ENCODE measurements around the gene LMOD3. TPM values are rescaled to one million over a fixed set of nuclear protein-coding genes. Genes with fewer than 3 reads are reported as not detected.

The LMOD3 gene
- total RNA-seq, 4 donors from 2014 or later: 0.21 TPM; not detected in 3

DNA sequence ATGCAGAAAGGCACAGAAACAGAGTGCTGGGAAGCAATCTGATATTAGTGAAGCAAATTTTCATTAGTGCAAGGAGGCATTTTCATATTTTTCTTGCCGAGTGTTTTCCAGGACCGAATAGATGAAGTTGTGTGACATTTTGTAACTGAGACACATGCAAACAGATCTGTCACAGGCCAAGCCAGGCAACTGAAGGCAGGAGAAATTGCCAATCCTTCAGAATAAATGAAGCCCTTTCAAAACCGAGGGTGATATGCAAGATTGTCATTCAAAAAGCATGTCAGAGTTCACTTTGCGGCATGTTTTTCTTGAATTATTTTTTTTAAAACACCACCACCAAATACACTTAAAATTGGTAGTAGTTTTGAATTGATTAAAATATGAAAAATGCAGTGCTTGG lies 6.2 kb downstream of the LMOD3 start:
- intact Hi-C loops (cut with DNase I): no loop called here
- no peaks in the 10 kb centered on the region for H3K9me3 ChIP-seq
- no peak for DNase-seq
- no peak for TF ChIP-seq POLR2A (IDR thresholded peaks at IDR 0.05)
- TF ChIP-seq, protein P1, sequence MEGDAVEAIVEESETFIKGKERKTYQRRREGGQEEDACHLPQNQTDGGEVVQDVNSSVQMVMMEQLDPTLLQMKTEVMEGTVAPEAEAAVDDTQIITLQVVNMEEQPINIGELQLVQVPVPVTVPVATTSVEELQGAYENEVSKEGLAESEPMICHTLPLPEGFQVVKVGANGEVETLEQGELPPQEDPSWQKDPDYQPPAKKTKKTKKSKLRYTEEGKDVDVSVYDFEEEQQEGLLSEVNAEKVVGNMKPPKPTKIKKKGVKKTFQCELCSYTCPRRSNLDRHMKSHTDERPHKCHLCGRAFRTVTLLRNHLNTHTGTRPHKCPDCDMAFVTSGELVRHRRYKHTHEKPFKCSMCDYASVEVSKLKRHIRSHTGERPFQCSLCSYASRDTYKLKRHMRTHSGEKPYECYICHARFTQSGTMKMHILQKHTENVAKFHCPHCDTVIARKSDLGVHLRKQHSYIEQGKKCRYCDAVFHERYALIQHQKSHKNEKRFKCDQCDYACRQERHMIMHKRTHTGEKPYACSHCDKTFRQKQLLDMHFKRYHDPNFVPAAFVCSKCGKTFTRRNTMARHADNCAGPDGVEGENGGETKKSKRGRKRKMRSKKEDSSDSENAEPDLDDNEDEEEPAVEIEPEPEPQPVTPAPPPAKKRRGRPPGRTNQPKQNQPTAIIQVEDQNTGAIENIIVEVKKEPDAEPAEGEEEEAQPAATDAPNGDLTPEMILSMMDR (IDR thresholded peaks at IDR 0.05): no peak
- no peak overlapping the region for H3K4me3 ChIP-seq (replicated peaks in 1 of 3)
- H3K27ac ChIP-seq: no peak overlapping the region
- no peaks in the 10 kb centered on the region for H3K27me3 ChIP-seq
- 80 to 85% methylated on average over 4 of the region's 4 CpGs for WGBS, 2 donors
- H3K4me1 ChIP-seq: peaks cover 7 to 12% of the 10 kb centered on the region in 2 donors
- no peaks in the 10 kb centered on the region for H3K36me3 ChIP-seq

DNA sequence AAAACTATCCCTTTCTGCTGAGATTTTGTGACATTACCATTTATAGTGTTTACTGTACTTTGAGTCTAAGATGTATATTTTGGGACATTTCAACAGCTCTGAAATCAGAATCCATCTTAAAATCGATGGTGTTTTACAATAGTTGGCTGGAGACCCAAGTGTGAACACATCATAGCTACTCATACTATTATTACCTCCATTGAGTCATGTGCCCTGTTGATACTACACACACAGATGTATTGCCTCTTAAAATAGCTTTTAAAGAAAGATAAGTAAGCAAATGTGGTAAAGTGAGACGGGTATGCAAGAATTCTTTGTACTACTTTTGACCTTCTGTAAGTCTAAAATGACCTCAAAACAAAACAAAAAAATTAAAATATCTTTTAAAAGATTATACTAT lies 6.7 kb downstream of the LMOD3 start:
- peaks cover 7 to 12% of the 10 kb centered on the region in 2 donors for H3K4me1 ChIP-seq
- no peaks in the 10 kb centered on the region for H3K27me3 ChIP-seq
- H3K27ac ChIP-seq: no peak overlapping the region
- no peak for TF ChIP-seq POLR2A (IDR thresholded peaks at IDR 0.05)
- TF ChIP-seq, protein P1 (IDR thresholded peaks at IDR 0.05): no peak
- no peaks in the 10 kb centered on the region for H3K36me3 ChIP-seq
- no peak for DNase-seq
- no peaks in the 10 kb centered on the region for H3K9me3 ChIP-seq
- H3K4me3 ChIP-seq (replicated peaks in 1 of 3): no peak overlapping the region
- intact Hi-C loops (cut with DNase I): no loop called here
- WGBS, 2 donors: 67 to 71% methylated on average over 2 of the region's 2 CpGs

DNA sequence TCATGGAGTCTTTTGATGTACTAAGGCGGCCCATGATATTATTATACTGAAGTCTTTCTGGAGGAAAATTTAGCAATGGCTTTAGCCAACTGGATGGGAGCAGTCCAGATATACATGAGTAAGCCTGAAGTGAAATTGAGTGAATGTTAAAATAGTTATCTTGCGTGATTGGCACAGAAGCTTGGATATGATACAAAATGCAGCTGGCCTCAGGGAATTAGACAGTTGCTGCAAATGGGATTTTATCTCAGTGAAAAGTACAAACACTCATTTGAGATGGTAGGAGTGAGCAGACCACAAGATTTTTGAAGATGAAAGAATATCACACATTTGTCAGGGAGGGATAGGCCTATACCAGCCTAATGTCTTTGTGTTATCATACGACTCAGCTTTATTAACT lies 8.9 kb downstream of the LMOD3 start:
- no peaks in the 10 kb centered on the region for H3K9me3 ChIP-seq
- no peak overlapping the region for H3K4me3 ChIP-seq (replicated peaks in 1 of 3)
- DNase-seq: no peak
- H3K27ac ChIP-seq: no peak overlapping the region
- peaks cover 7 to 12% of the 10 kb centered on the region in 2 donors for H3K4me1 ChIP-seq
- 87 to 89% methylated on average over 3 of the region's 3 CpGs for WGBS, 2 donors
- H3K36me3 ChIP-seq: no peaks in the 10 kb centered on the region
- intact Hi-C loops (cut with DNase I): no loop called here
- TF ChIP-seq, protein P1 (IDR thresholded peaks at IDR 0.05): no peak
- no peak for TF ChIP-seq POLR2A (IDR thresholded peaks at IDR 0.05)
- no peaks in the 10 kb centered on the region for H3K27me3 ChIP-seq

DNA sequence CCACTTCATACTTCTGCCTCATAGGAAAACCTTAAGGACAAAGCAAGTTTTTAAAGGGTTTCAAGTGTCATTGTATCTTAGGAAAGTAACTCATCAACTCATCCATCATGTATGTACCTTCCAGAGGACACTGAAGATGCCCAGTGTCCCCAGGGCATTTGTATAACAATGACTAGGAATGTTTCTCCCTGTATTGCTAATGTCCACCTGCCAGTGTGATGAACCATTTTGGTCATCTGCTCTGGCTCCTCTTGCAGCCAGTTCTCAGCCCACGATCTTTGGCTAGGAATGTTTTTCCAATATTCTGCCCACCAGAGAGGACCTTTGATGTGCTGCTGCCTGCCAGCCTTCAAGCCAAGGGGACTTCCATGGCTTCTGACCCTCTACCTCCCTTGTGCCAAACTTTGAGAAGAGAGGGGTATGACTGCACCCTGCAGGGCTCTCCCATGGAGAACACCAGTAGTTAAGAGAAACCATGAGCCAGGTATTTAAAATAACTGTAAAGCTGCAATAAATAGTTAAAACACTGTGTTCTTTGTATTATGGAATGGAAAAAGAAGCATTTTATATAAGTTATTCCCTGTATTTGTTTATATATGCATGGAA lies 11.4 kb downstream of the LMOD3 start:
- peaks cover 0 to under 1% of the 10 kb centered on the region in 2 donors for H3K4me1 ChIP-seq
- H3K27me3 ChIP-seq: no peaks in the 10 kb centered on the region
- no peak overlapping the region for H3K4me3 ChIP-seq (replicated peaks in 1 of 3)
- no peaks in the 10 kb centered on the region for H3K9me3 ChIP-seq
- no peak for TF ChIP-seq POLR2A (IDR thresholded peaks at IDR 0.05)
- TF ChIP-seq, protein P1 (IDR thresholded peaks at IDR 0.05): no peak
- H3K36me3 ChIP-seq: no peaks in the 10 kb centered on the region
- 64% methylated on average over 1 of the region's 1 CpG for WGBS, 2 donors
- H3K27ac ChIP-seq: no peak overlapping the region
- intact Hi-C loops (cut with DNase I): no loop called here
- no peak for DNase-seq

DNA sequence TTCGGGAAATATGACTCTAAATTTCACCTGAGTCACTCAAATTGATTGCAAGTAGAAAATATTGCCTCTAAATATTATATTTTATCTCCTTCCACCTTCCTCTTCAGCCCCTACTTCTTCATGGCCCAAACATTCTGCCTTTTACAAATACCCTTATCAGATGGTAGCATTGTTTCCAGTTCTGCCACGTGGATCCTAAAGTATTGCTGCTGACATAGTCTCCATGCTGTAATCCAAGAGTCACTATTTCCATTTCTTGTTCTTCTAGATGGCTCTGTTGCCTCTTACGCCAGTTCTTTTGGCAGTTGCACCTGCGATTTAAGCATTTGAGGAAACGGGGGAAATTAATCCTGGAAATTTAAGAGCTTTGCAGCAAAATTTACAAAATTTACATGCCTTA lies 13.6 kb downstream of the LMOD3 start:
- no peak overlapping the region for H3K27ac ChIP-seq
- H3K36me3 ChIP-seq: peaks cover 9% of the 10 kb centered on the region in 2 donors
- no peaks in the 10 kb centered on the region for H3K27me3 ChIP-seq
- no peak overlapping the region for H3K4me3 ChIP-seq (replicated peaks in 1 of 3)
- TF ChIP-seq POLR2A (IDR thresholded peaks at IDR 0.05): no peak
- TF ChIP-seq, protein P1 (IDR thresholded peaks at IDR 0.05): no peak
- intact Hi-C loops (cut with DNase I): no loop called here
- no peaks in the 10 kb centered on the region for H3K4me1 ChIP-seq
- DNase-seq: no peak
- 76 to 79% methylated on average over 5 of the region's 5 CpGs for WGBS, 2 donors
- H3K9me3 ChIP-seq: no peaks in the 10 kb centered on the region
